ENCODE results near the gene TNK2. TPM values are rescaled to one million over a fixed set of nuclear protein-coding genes. Genes with fewer than 3 reads are reported as not detected.
"Not testable (repeated sequence)": the region's sequence is repeated elsewhere in the genome, so short reads cannot be mapped to it uniquely, and the experiment has no call there.

TNK2 gene
- total and polyA plus RNA-seq, 2 of the 13 experiments (the other 11 are each of a cell fraction or from before 2014, with no cell fraction given): 4.6 to 5.8 TPM

- intact Hi-C loops (cut with micrococcal nuclease; ENCODE audit: unreplicated experiment); FAIRE-seq; ATAC-seq; H3K9me3 ChIP-seq (ENCODE audit: low read length); H4K20me1 ChIP-seq (ENCODE audit: insufficient read depth, low read length); H3K4me2 ChIP-seq (ENCODE audit: low read depth, low read length); H3K9ac ChIP-seq (ENCODE audit: insufficient read depth, low read depth, low read length); H3K79me2 ChIP-seq (ENCODE audit: insufficient read depth, low read length); CTCF ChIA-PET (ENCODE audit: low intra/inter-chr PET ratio, low total read pairs); H3K27ac ChIP-seq (ENCODE audit: extremely low read length, insufficient read depth, low read length); H3K36me3 ChIP-seq (replicated peaks in 1 of 2; ENCODE audit: control insufficient read depth in 1 of 2, insufficient read depth in 2 of 2, low read length in 2 of 2); H3K27me3 ChIP-seq (ENCODE audit: control insufficient read depth in 1 of 2, insufficient read depth in 2 of 2, low read length in 2 of 2); POLR2A ChIA-PET; H2AFZ ChIP-seq (ENCODE audit: low read length); H3K4me1 ChIP-seq (ENCODE audit: insufficient read depth, low read length); H3K4me3 ChIP-seq (replicated peaks in 1 of 3; ENCODE audit: insufficient read depth in 1 of 3, low read depth in 2 of 3, low read length in 3 of 3); BruUV-seq (replicated peaks); DNase-seq (ENCODE audit: low spot score): not testable (repeated sequence)
- WGBS (ENCODE audit: low lambda C conversion rate): 94% methylated on average over 8 of the region's 9 CpGs
- in situ Hi-C loops (cut with HindIII; ENCODE audit: extremely low pct_ligation_motif_present, low pct_unique_long_range_greater_than_20kb): loop anchor here (25.0 kb wide), 1 partner anchor 264 kb away; no protein-coding TSS in a partner anchor
These were observed 43.3 kb upstream of the TNK2 start for GRCh38 chr3:195951443-195952177.

GRCh38 chr3:195950731-195951130 is 42.4 kb upstream of the TNK2 start:
- CTCF ChIA-PET (ENCODE audit: low intra/inter-chr PET ratio, low total read pairs); H3K4me3 ChIP-seq (replicated peaks in 1 of 3; ENCODE audit: insufficient read depth in 1 of 3, low read depth in 2 of 3, low read length in 3 of 3); FAIRE-seq; H3K9ac ChIP-seq (ENCODE audit: insufficient read depth, low read depth, low read length); ATAC-seq; H3K4me2 ChIP-seq (ENCODE audit: low read depth, low read length); intact Hi-C loops (cut with micrococcal nuclease; ENCODE audit: unreplicated experiment); H2AFZ ChIP-seq (ENCODE audit: low read length); H3K27me3 ChIP-seq (ENCODE audit: control insufficient read depth in 1 of 2, insufficient read depth in 2 of 2, low read length in 2 of 2); DNase-seq (ENCODE audit: low spot score); H3K9me3 ChIP-seq (ENCODE audit: low read length); H3K4me1 ChIP-seq (ENCODE audit: insufficient read depth, low read length); BruUV-seq (replicated peaks); H4K20me1 ChIP-seq (ENCODE audit: insufficient read depth, low read length); H3K79me2 ChIP-seq (ENCODE audit: insufficient read depth, low read length); H3K36me3 ChIP-seq (replicated peaks in 1 of 2; ENCODE audit: control insufficient read depth in 1 of 2, insufficient read depth in 2 of 2, low read length in 2 of 2); H3K27ac ChIP-seq (ENCODE audit: extremely low read length, insufficient read depth, low read length): not testable (repeated sequence)
- POLR2A ChIA-PET: interaction anchor here (0.6 kb wide), 1 partner anchor 440 kb away, joined by 4 read pairs; no protein-coding TSS in a partner anchor
- WGBS (ENCODE audit: low lambda C conversion rate): 96% methylated on average over 13 of the region's 13 CpGs
- in situ Hi-C loops (cut with HindIII; ENCODE audit: extremely low pct_ligation_motif_present, low pct_unique_long_range_greater_than_20kb): loop anchor here (25.0 kb wide), 1 partner anchor 263 kb away; no protein-coding TSS in a partner anchor

- POLR2A ChIA-PET: interaction anchor here (0.6 kb wide), 1 partner anchor 440 kb away, joined by 4 read pairs; no protein-coding TSS in a partner anchor
- H3K4me2 ChIP-seq (ENCODE audit: low read depth, low read length); BruUV-seq (replicated peaks); H3K36me3 ChIP-seq (replicated peaks in 1 of 2; ENCODE audit: control insufficient read depth in 1 of 2, insufficient read depth in 2 of 2, low read length in 2 of 2); H3K9ac ChIP-seq (ENCODE audit: insufficient read depth, low read depth, low read length); H3K27ac ChIP-seq (ENCODE audit: extremely low read length, insufficient read depth, low read length); DNase-seq (ENCODE audit: low spot score); H3K4me1 ChIP-seq (ENCODE audit: insufficient read depth, low read length); CTCF ChIA-PET (ENCODE audit: low intra/inter-chr PET ratio, low total read pairs); FAIRE-seq; H3K79me2 ChIP-seq (ENCODE audit: insufficient read depth, low read length); ATAC-seq; H4K20me1 ChIP-seq (ENCODE audit: insufficient read depth, low read length); H3K4me3 ChIP-seq (replicated peaks in 1 of 3; ENCODE audit: insufficient read depth in 1 of 3, low read depth in 2 of 3, low read length in 3 of 3); H3K27me3 ChIP-seq (ENCODE audit: control insufficient read depth in 1 of 2, insufficient read depth in 2 of 2, low read length in 2 of 2); H3K9me3 ChIP-seq (ENCODE audit: low read length); H2AFZ ChIP-seq (ENCODE audit: low read length); intact Hi-C loops (cut with micrococcal nuclease; ENCODE audit: unreplicated experiment): not testable (repeated sequence)
- in situ Hi-C loops (cut with HindIII; ENCODE audit: extremely low pct_ligation_motif_present, low pct_unique_long_range_greater_than_20kb): loop anchor here (25.0 kb wide), 1 partner anchor 263 kb away; no protein-coding TSS in a partner anchor
- WGBS (ENCODE audit: low lambda C conversion rate): 95% methylated on average over 4 of the region's 4 CpGs
These were observed 41.8 kb upstream of the TNK2 start for GRCh38 chr3:195950164-195950563.

GRCh38 chr3:195946910-195947699 is 38.8 kb upstream of the TNK2 start:
- intact Hi-C loops (cut with micrococcal nuclease; ENCODE audit: unreplicated experiment); BruUV-seq (replicated peaks); H4K20me1 ChIP-seq (ENCODE audit: insufficient read depth, low read length); FAIRE-seq; H3K36me3 ChIP-seq (replicated peaks in 1 of 2; ENCODE audit: control insufficient read depth in 1 of 2, insufficient read depth in 2 of 2, low read length in 2 of 2); DNase-seq (ENCODE audit: low spot score); H2AFZ ChIP-seq (ENCODE audit: low read length); ATAC-seq; in situ Hi-C loops (cut with HindIII; ENCODE audit: extremely low pct_ligation_motif_present, low pct_unique_long_range_greater_than_20kb); POLR2A ChIA-PET; CTCF ChIA-PET (ENCODE audit: low intra/inter-chr PET ratio, low total read pairs); H3K4me1 ChIP-seq (ENCODE audit: insufficient read depth, low read length); H3K4me3 ChIP-seq (replicated peaks in 1 of 3; ENCODE audit: insufficient read depth in 1 of 3, low read depth in 2 of 3, low read length in 3 of 3); H3K4me2 ChIP-seq (ENCODE audit: low read depth, low read length); H3K27ac ChIP-seq (ENCODE audit: extremely low read length, insufficient read depth, low read length); H3K27me3 ChIP-seq (ENCODE audit: control insufficient read depth in 1 of 2, insufficient read depth in 2 of 2, low read length in 2 of 2); H3K79me2 ChIP-seq (ENCODE audit: insufficient read depth, low read length); H3K9me3 ChIP-seq (ENCODE audit: low read length); H3K9ac ChIP-seq (ENCODE audit: insufficient read depth, low read depth, low read length): not testable (repeated sequence)
- 97% methylated on average over 18 of the region's 20 CpGs for WGBS (ENCODE audit: low lambda C conversion rate)
